Transverse colon (tissue), 4 donors: Measurements from ENCODE around the gene IL12RB1. TPM values are rescaled to one million over a fixed set of nuclear protein-coding genes. Genes with fewer than 3 reads are reported as not detected.

Experiments
- DNase-seq: peaks from one replicate; pipeline ENCODE4 v3.0.0-alpha.2; 2019
- H3K27ac ChIP-seq, 4 donors: fragments of 200-600 bp; sonication (generic); 2 replicates each; pipeline ENCODE4 v1.5.1; 2016 to 2018; ENCODE audit warnings: inconsistent platforms in 4 of 4
- H3K27me3 ChIP-seq: fragments of 200-600 bp; sonication (generic); 2 replicates; pipeline ENCODE4 v1.5.1; 2017; ENCODE audit warnings: inconsistent platforms
- H3K36me3 ChIP-seq, 4 donors: fragments of 200-600 bp; sonication (generic); 2 replicates each; pipeline ENCODE4 v1.5.1; 2017 to 2019; ENCODE audit warnings: inconsistent platforms in 4 of 4
- H3K4me1 ChIP-seq, 4 donors: fragments of 200-600 bp; sonication (generic); 2 replicates each; pipeline ENCODE4 v1.5.1; 2017 to 2020; ENCODE audit warnings: inconsistent platforms in 4 of 4
- H3K4me3 ChIP-seq, 4 donors: fragments of 200-600 bp; sonication (generic); 1 replicate in 1 of 4; 2 replicates in 3 of 4; pipeline versions ENCODE4 v1.5.1 to v1.6.1; 2017 to 2019; ENCODE audit warnings: inconsistent platforms in 4 of 4
- H3K9me3 ChIP-seq, 2 donors: fragments of 200-600 bp; sonication (generic); 2 replicates each; pipeline ENCODE4 v1.5.1; 2017 to 2019; ENCODE audit warnings: inconsistent platforms in 2 of 2
- CTCF ChIP-seq, 5 experiments: fragments of 200-600 bp in 3 of 5; fragments of 450-650 bp in 2 of 5; sonication (generic) in 3 of 5; IDR thresholded peaks; 1 replicate in 2 of 5; 2 replicates in 3 of 5; pipeline ENCODE4 v1.5.1; 2016 to 2017; ENCODE audit warnings: antibody characterized with exemption in 5 of 5, inconsistent platforms in 3 of 5, mild to moderate bottlenecking in 2 of 5, moderate library complexity in 1 of 5
- EP300 ChIP-seq: sonication (generic); formaldehyde crosslinking; IDR thresholded peaks from one replicate; pipeline ENCODE4 v1.6.1; 2017; ENCODE audit warnings: antibody characterized with exemption, low read depth
- POLR2A ChIP-seq: fragments of 450-650 bp; IDR thresholded peaks from one replicate; pipeline ENCODE4 v1.6.1; 2016; ENCODE audit warnings: antibody characterized with exemption, mild to moderate bottlenecking, moderate library complexity
- POLR2AphosphoS5 ChIP-seq, 3 donors: sonication (generic); formaldehyde crosslinking; IDR thresholded peaks; one replicate each; pipeline ENCODE4 v1.6.1; 2016; ENCODE audit warnings: antibody characterized with exemption in 3 of 3
- WGBS, 2 donors: methylation state at CpG; one replicate each; pipeline ENCODE4 v1.1.5; 2018; ENCODE audit warnings: low coverage in 1 of 2; 5-methylcytosine and 5-hydroxymethylcytosine counted together
- in situ Hi-C, 4 donors: fragments of 200-750 bp; cut with MboI; loops; one replicate each; pipeline versions ENCODE4 v1.15.0 to v1.15.1; 2017; ENCODE audit warnings: low sequenced_read_pairs in 3 of 4, low pct_ligation_motif_present in 1 of 4, low pct_unique_long_range_greater_than_20kb in 1 of 4
- intact Hi-C: fragments of 100-400 bp; cut with DNase I; formaldehyde crosslinking; loops from one replicate; pipeline ENCODE4 v1.15.1; 2023; ENCODE audit warnings: low total_unique reads
- total RNA-seq, 4 donors: library from RNA; depleted of rRNA; stranded (reverse); fragments of >200 nt; gene quantifications; one replicate each; pipeline ENCODE4 v1.1.0, GENCODE V29; 2016

Gene IL12RB1
- total RNA-seq, 4 donors from 2014 or later, result 0.55 to 2.1 TPM; not detected in 2

- no peaks in the 10 kb centered on the region for H3K27me3 ChIP-seq
- WGBS, 2 donors, result 60 to 62% methylated on average over 1 of the region's 1 CpG
- peak overlapping the region; percentile 4 to 83 (median 45) for H3K27ac ChIP-seq
- no peak overlapping the region for H3K4me3 ChIP-seq
- no peak for TF ChIP-seq POLR2A
- intact Hi-C loops (no loop called here), in situ Hi-C loops (no loop called here)
- no peak for DNase-seq
- peaks cover 10 to 23% (median 18%) of the 10 kb centered on the region in 4 donors for H3K4me1 ChIP-seq
- H3K36me3 ChIP-seq, result peaks cover 0 to 8% (median 3%) of the 10 kb centered on the region in 4 donors
- no peaks in the 10 kb centered on the region for H3K9me3 ChIP-seq
Measured at GRCh38 chr19:18120127-18120526, 33.4 kb upstream of the IL12RB1 start.

DNA sequence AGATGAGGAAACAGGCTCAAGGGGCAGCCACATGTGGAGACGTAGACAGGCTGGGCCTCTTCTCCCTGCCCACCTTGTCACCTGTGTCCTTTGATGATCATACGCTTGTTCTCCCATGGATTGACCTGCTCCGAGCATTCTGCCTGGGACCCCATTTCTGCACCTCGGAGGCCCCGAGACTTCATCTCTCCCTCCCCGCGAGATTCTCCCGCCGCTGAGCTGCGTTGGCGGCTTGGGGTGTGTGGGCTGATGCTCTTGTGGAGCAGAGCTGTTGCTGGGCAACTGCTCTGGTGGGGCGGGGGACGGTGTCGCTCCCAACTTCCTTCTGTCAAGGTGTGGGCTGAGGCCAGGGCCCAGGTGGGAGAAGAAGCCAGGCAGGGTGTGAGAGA lies 33.0 kb upstream of the IL12RB1 start:
- Histone ChIP-seq H3K36me3 (peaks cover 0 to 6% (median 2%) of the 10 kb centered on the region in 4 donors), H3K9me3 (no peaks in the 10 kb centered on the region), H3K4me1 (peaks cover 10 to 23% (median 18%) of the 10 kb centered on the region in 4 donors), H3K27me3 (no peaks in the 10 kb centered on the region), H3K27ac (peak overlapping the region; percentile 4 to 83 (median 45)), H3K4me3 (no peak overlapping the region)
- TF ChIP-seq POLR2A (no peak), CTCF (IDR thresholded peaks at IDR 0.05) (no peak), EP300 (no peak), POLR2AphosphoS5 (IDR thresholded peaks at IDR 0.05) (no peak)
- DNase-seq, result no peak
- intact Hi-C loops, result no loop called here
- 74 to 80% methylated on average over 3 to 14 of the region's 14 CpGs for WGBS, 2 donors
- in situ Hi-C loops, result no loop called here

DNA sequence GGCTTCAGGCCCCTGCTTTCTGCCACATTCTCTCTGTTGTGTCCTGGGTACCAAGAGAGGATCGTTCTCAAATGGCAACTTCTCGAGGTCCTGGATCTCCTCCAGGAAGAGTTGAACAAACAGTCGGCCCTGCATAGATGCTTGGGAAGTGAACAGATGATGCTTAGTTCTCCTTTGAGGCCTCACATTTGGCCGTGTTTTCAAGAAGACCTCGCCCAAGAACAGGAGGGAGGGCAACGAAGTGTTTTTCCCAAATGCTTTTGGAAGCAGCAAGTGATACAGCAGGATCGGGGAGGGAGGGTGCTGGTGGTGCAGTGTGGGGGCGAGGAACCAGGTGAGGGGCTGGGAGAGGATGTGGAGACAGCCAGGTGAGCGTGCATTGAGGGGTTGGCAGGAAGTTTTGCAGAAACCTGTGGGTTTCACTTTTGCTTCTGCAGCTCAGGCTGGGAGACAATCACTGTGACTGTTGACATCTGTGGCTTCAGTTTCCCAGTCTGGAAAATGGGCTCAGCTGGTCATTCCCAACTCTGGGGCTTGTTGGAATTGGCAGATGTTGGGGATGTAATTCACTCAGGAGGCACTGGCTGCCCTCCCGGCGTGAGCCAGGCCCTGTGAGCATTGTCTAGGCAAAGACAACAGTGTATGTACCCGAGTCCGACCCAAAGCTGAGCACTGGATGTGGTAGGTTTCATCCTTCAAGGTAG lies 32.4 kb upstream of the IL12RB1 start:
- no peaks in the 10 kb centered on the region for H3K27me3 ChIP-seq
- peak overlapping the region; percentile 80 to 85 (median 83) for H3K27ac ChIP-seq
- peaks cover 0 to 4% (median under 1%) of the 10 kb centered on the region in 4 donors for H3K36me3 ChIP-seq
- H3K9me3 ChIP-seq, result no peaks in the 10 kb centered on the region
- H3K4me1 ChIP-seq, result peaks cover 10 to 23% (median 18%) of the 10 kb centered on the region in 4 donors
- DNase-seq, result peak; percentile 42
- H3K4me3 ChIP-seq, result peak overlapping the region in 1 of 4 donors; percentile 93
- TF ChIP-seq POLR2A (no peak), CTCF (IDR thresholded peaks at IDR 0.05) (no peak), POLR2AphosphoS5 (IDR thresholded peaks at IDR 0.05) (no peak), EP300 (no peak)
- intact Hi-C loops (no loop called here), in situ Hi-C loops (no loop called here)
- 35% methylated on average over 13 of the region's 13 CpGs; no CpG with 5 or more reads in 1 of the 2 donors for WGBS, 2 donors

GRCh38 chr19:18118420-18119012 lies 31.8 kb upstream of the IL12RB1 start:
- Histone ChIP-seq H3K9me3 (no peaks in the 10 kb centered on the region), H3K4me1 (peaks cover 10 to 23% (median 18%) of the 10 kb centered on the region in 4 donors), H3K27ac (peak overlapping the region; percentile 80 to 85 (median 83)), H3K36me3 (no peaks in the 10 kb centered on the region), H3K27me3 (no peaks in the 10 kb centered on the region), H3K4me3 (peak overlapping the region; percentile 66 to 93 (median 77))
- 34% methylated on average over 10 of the region's 14 CpGs; no CpG with 5 or more reads in 1 of the 2 donors for WGBS, 2 donors
- no peak for TF ChIP-seq POLR2AphosphoS5 (IDR thresholded peaks at IDR 0.05)
- no peak for TF ChIP-seq CTCF (IDR thresholded peaks at IDR 0.05)
- TF ChIP-seq POLR2A, result no peak
- no peak for TF ChIP-seq EP300
- DNase-seq, result no peak
- intact Hi-C loops, result no loop called here
- in situ Hi-C loops, result no loop called here
